ENCODE data around the gene SLC35E3.

DNA sequence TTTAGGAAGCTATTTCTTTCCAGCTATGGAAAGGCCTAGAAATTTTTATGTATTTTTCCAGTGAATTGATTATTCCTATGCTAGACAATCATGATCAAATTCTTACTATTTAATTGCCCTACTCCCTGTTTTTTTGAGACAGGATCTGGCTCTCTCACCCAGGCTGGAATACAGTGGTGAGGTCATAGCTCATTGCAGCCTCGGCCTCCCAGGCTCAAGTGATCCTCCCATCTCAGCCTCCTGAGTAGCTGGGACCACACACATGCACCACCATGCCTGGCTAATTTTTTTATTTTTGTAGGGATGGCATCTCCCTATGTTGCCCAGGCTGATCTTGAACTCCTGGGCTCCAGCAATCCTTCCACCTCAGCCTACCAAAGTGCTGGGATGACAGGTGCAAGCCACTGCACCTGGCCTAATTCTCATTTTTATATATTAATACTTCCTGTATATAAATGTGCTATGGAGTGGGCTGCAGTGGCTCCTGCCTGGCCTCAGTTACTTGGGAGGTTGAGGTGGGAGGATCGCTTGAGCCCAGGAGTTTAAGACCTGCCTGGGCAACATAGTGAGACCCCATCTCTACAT is 46.0 kb downstream of the SLC35E3 start:
- TF ChIP-seq, protein P1, sequence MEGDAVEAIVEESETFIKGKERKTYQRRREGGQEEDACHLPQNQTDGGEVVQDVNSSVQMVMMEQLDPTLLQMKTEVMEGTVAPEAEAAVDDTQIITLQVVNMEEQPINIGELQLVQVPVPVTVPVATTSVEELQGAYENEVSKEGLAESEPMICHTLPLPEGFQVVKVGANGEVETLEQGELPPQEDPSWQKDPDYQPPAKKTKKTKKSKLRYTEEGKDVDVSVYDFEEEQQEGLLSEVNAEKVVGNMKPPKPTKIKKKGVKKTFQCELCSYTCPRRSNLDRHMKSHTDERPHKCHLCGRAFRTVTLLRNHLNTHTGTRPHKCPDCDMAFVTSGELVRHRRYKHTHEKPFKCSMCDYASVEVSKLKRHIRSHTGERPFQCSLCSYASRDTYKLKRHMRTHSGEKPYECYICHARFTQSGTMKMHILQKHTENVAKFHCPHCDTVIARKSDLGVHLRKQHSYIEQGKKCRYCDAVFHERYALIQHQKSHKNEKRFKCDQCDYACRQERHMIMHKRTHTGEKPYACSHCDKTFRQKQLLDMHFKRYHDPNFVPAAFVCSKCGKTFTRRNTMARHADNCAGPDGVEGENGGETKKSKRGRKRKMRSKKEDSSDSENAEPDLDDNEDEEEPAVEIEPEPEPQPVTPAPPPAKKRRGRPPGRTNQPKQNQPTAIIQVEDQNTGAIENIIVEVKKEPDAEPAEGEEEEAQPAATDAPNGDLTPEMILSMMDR (IDR thresholded peaks at IDR 0.05 in 8 of 11, conservative IDR thresholded peaks at IDR 0.05 in 3 of 11) = no peak
- no peak for TF ChIP-seq POLR2A (IDR thresholded peaks at IDR 0.05)

Measured in spleen (tissue), 7 donors.